NCI-H146 treated with DMSO at 0.1 percent for 48 hours (cell line): ENCODE measurements around the gene WDR55.
"Not testable (repeated sequence)": the region's sequence is repeated elsewhere in the genome, so short reads cannot be mapped to it uniquely, and the experiment has no call there.

Source experiments
- DNase-seq: peaks from one replicate; lab custom pipeline; 2025; ENCODE audit not compliant: unreplicated experiment; lab: John Stamatoyannopoulos, UW

The WDR55 gene

GRCh38 chr5:140647042-140647419 is 17.7 kb upstream of the WDR55 start:
- no peak for DNase-seq

GRCh38 chr5:140658870-140659269 is 5.8 kb upstream of the WDR55 start:
- DNase-seq = no peak

GRCh38 chr5:140660371-140660770 is 4.3 kb upstream of the WDR55 start:
- not testable (repeated sequence) for DNase-seq

- DNase-seq = no peak
Measured at GRCh38 chr5:140664030-140664358, 710 bp upstream of the WDR55 start.

GRCh38 chr5:140671035-140671434 is 6.3 kb downstream of the WDR55 start:
- not testable (repeated sequence) for DNase-seq

- DNase-seq = no peak
Measured at GRCh38 chr5:140671472-140672125, 6.9 kb downstream of the WDR55 start.

GRCh38 chr5:140672455-140673186 is 7.9 kb downstream of the WDR55 start:
- DNase-seq = no peak

GRCh38 chr5:140673187-140673976 is 8.7 kb downstream of the WDR55 start, which contains the start of gene DND1:
Gene DND1 (minus strand): TSS chr5:140673576. CDS start chr5:140673542, 34 bp downstream.
- no peak for DNase-seq

GRCh38 chr5:140674211-140674610 is 9.5 kb downstream of the WDR55 start:
- no peak for DNase-seq

- no peak for DNase-seq
Measured at GRCh38 chr5:140674629-140675028, 9.9 kb downstream of the WDR55 start.

- DNase-seq = no peak
Measured at GRCh38 chr5:140677947-140678346, 13.2 kb downstream of the WDR55 start.

GRCh38 chr5:140678993-140679392 is 14.3 kb downstream of the WDR55 start:
- no peak for DNase-seq

- no peak for DNase-seq
Measured at GRCh38 chr5:140690376-140690932, 25.8 kb downstream of the WDR55 start.

GRCh38 chr5:140690941-140691924 is 26.5 kb downstream of the WDR55 start, which contains the start of the genes HARS1 and HARS2:
Gene HARS1 (minus strand): TSS chr5:140691370. CDS start chr5:140691304, 66 bp downstream.
Gene HARS2 (plus strand): TSS chr5:140691455. CDS start chr5:140691649, 194 bp downstream.
- peak; percentile 72 for DNase-seq

GRCh38 chr5:140694276-140694675 is 29.6 kb downstream of the WDR55 start:
- no peak for DNase-seq

GRCh38 chr5:140696891-140697492 is 32.3 kb downstream of the WDR55 start:
- DNase-seq = no peak

GRCh38 chr5:140700177-140701144 is 35.8 kb downstream of the WDR55 start, which contains the start of gene ZMAT2:
Gene ZMAT2 (plus strand): TSS chr5:140700447. CDS start chr5:140700461, 14 bp downstream.
- peak; percentile 83 for DNase-seq

GRCh38 chr5:140707812-140708211 is 43.1 kb downstream of the WDR55 start:
- no peak for DNase-seq
